ENCODE results near the gene ZSCAN26.

DNA sequence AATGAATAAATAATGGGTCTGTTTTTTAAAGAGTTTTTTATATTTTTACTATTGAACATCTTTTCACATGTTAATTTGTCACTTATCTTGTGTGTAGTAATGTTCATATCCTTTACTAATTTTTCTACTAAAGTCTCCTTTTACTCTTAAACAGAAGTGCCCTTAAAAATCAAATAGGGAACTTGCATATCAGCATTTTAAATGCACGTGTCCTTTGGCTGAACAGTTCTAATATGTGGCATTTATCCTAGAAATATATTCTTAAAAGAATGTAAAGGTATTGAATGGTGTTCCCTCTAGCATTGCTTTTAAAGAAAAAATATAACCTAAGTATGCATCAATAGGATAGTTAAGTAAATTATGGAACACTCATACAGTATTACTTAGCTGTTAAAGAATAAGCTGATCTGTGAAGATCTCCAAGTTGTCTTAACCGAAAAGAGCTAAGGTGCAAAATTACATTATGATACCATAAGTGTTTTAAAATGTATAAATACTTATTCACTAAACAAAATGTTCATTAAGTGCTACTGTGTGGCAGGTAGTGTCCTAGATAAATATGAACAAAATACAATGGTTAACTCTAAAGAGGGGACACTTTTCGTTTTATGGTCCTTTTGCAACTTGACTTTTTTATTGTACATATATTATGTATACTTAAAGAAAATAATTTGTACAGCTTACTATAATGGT, 13.8 kb downstream of the ZSCAN26 start:
- TF ChIP-seq, protein P1, sequence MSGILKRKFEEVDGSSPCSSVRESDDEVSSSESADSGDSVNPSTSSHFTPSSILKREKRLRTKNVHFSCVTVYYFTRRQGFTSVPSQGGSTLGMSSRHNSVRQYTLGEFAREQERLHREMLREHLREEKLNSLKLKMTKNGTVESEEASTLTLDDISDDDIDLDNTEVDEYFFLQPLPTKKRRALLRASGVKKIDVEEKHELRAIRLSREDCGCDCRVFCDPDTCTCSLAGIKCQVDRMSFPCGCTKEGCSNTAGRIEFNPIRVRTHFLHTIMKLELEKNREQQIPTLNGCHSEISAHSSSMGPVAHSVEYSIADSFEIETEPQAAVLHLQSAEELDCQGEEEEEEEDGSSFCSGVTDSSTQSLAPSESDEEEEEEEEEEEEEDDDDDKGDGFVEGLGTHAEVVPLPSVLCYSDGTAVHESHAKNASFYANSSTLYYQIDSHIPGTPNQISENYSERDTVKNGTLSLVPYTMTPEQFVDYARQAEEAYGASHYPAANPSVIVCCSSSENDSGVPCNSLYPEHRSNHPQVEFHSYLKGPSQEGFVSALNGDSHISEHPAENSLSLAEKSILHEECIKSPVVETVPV (CRISPR knock-in tag; IDR thresholded peaks at IDR 0.05), result no peak
- TF ChIP-seq, protein P2, sequence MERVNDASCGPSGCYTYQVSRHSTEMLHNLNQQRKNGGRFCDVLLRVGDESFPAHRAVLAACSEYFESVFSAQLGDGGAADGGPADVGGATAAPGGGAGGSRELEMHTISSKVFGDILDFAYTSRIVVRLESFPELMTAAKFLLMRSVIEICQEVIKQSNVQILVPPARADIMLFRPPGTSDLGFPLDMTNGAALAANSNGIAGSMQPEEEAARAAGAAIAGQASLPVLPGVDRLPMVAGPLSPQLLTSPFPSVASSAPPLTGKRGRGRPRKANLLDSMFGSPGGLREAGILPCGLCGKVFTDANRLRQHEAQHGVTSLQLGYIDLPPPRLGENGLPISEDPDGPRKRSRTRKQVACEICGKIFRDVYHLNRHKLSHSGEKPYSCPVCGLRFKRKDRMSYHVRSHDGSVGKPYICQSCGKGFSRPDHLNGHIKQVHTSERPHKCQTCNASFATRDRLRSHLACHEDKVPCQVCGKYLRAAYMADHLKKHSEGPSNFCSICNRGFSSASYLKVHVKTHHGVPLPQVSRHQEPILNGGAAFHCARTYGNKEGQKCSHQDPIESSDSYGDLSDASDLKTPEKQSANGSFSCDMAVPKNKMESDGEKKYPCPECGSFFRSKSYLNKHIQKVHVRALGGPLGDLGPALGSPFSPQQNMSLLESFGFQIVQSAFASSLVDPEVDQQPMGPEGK (CRISPR knock-in tag; IDR thresholded peaks at IDR 0.05; ENCODE audit: borderline replicate concordance), result no peak
- TF ChIP-seq BACH2 (CRISPR knock-in tag; IDR thresholded peaks at IDR 0.05; ENCODE audit: borderline replicate concordance), result no peak
- no peak for TF ChIP-seq ZFP30 (CRISPR knock-in tag; IDR thresholded peaks at IDR 0.05)
- TF ChIP-seq SNAI2 (CRISPR knock-in tag; IDR thresholded peaks at IDR 0.05), result no peak
- TF ChIP-seq ZNF70 (CRISPR knock-in tag; IDR thresholded peaks at IDR 0.05), result no peak
- TF ChIP-seq ZNF8 (CRISPR knock-in tag; IDR thresholded peaks at IDR 0.05), result no peak
